Activated CD4-positive, alpha-beta T cell treated with anti-CD3 and anti-CD28 coated beads, Interleukin-2, amount 50 U/mL, for 1 hour (primary cell): ENCODE measurements around the gene TPRA1.
A peak's percentile ranks its signal among the peaks of the same experiment; 100 is the strongest.

Source experiments
- DNase-seq: peaks from one replicate; pipeline ENCODE4 v3.0.0-alpha.2; 2020

Gene TPRA1

GRCh38 chr3:127588806-127589577, 1.5 kb downstream of the TPRA1 start:
- DNase-seq: no peak

GRCh38 chr3:127587876-127588275, 2.7 kb downstream of the TPRA1 start:
- no peak for DNase-seq

- DNase-seq: no peak
Measured at GRCh38 chr3:127585813-127586413, 4.6 kb downstream of the TPRA1 start.

- DNase-seq: no peak
Measured at GRCh38 chr3:127585163-127585812, 5.2 kb downstream of the TPRA1 start.

- no peak for DNase-seq
Measured at GRCh38 chr3:127584734-127585133, 5.8 kb downstream of the TPRA1 start.

GRCh38 chr3:127580327-127581060, 10.0 kb downstream of the TPRA1 start:
- no peak for DNase-seq

- DNase-seq: no peak
Measured at GRCh38 chr3:127578802-127579201, 11.7 kb downstream of the TPRA1 start.

GRCh38 chr3:127578168-127578567, 12.4 kb downstream of the TPRA1 start:
- DNase-seq: no peak

- DNase-seq: no peak
Measured at GRCh38 chr3:127577448-127577847, 13.1 kb downstream of the TPRA1 start.

- peak; percentile 81 for DNase-seq
Measured at GRCh38 chr3:127574880-127575878, 15.4 kb downstream of the TPRA1 start.

GRCh38 chr3:127573912-127574311, 16.6 kb downstream of the TPRA1 start:
- DNase-seq: no peak

GRCh38 chr3:127573401-127573800, 17.1 kb downstream of the TPRA1 start:
- no peak for DNase-seq

- DNase-seq: no peak
Measured at GRCh38 chr3:127572735-127573134, 17.8 kb downstream of the TPRA1 start.

GRCh38 chr3:127572186-127572585, 18.3 kb downstream of the TPRA1 start:
- no peak for DNase-seq

GRCh38 chr3:127570520-127570919, 20.0 kb downstream of the TPRA1 start:
- no peak for DNase-seq

- no peak for DNase-seq
Measured at GRCh38 chr3:127569160-127569559, 21.4 kb downstream of the TPRA1 start.

- no peak for DNase-seq
Measured at GRCh38 chr3:127568586-127568985, 21.9 kb downstream of the TPRA1 start.

- no peak for DNase-seq
Measured at GRCh38 chr3:127566833-127567232, 23.7 kb downstream of the TPRA1 start.

- no peak for DNase-seq
Measured at GRCh38 chr3:127565711-127566110, 24.8 kb downstream of the TPRA1 start.

GRCh38 chr3:127560051-127560787, 30.3 kb downstream of the TPRA1 start:
- DNase-seq: no peak

- no peak for DNase-seq
Measured at GRCh38 chr3:127556565-127556964, 34.0 kb downstream of the TPRA1 start.
